ENCODE measurements around the gene ATF3. TPM values are rescaled to one million over a fixed set of nuclear protein-coding genes. Genes with fewer than 3 reads are reported as not detected.

The ATF3 gene
- total RNA-seq, 2 donors from 2014 or later, result 10.7 to 160 TPM

GRCh38 chr1:212643877-212644276 lies 35.3 kb downstream of the ATF3 start:
- DNase-seq (ENCODE audit: low spot score), result no peak
- no peaks in the 10 kb centered on the region for H3K9me3 ChIP-seq
- H3K27ac ChIP-seq, result no peak overlapping the region
- TF ChIP-seq CTCF (IDR thresholded peaks at IDR 0.05), result no peak
- no peak for ATAC-seq (ENCODE audit: insufficient number of reproducible peaks, low FRiP score, low read depth)
- H3K36me3 ChIP-seq, result no peaks in the 10 kb centered on the region
- H3K4me1 ChIP-seq (ENCODE audit: control insufficient read depth in 1 of 2, low read depth in 2 of 2), result peaks cover 7% of the 10 kb centered on the region in 2 donors
- no peaks in the 10 kb centered on the region for H3K27me3 ChIP-seq (replicated peaks; ENCODE audit: insufficient read depth)
- no peak overlapping the region for H3K4me3 ChIP-seq

DNA sequence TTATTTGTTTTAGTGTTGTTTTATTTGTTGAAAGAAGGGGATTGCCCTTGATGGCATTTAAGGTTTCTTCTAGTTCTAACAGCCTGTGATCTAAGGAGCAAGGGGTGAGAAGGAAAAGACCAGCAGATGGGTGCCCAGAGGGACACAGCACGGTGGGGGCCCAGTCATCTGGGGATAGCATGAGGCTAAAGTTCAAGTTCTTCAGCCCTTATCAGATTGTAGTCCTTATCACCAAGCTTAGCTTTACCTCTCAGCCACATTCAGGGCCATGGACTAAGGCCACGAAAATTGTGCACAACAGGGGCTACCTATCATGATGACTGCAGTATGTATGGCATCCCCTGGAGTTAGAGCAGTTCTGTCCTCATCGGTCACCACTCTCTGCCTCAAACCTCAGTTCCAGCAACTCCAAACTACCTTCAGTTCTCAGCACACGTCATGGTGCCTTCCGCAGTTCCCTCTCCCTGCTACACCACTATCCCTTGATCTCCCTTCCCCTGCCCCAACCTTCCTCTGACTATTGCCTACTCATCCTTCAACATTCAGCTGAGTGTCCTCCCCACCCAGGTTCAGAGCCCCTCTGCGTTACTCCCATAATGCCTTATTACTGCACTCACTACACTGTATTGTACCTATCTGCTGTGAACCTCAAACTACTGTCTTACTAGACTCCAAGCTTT lies 36.4 kb downstream of the ATF3 start:
- Histone ChIP-seq H3K27me3 (replicated peaks; ENCODE audit: insufficient read depth) (no peaks in the 10 kb centered on the region), H3K9me3 (no peaks in the 10 kb centered on the region), H3K4me3 (no peak overlapping the region), H3K27ac (no peak overlapping the region), H3K36me3 (no peaks in the 10 kb centered on the region), H3K4me1 (ENCODE audit: control insufficient read depth in 1 of 2, low read depth in 2 of 2) (peaks cover 11 to 13% of the 10 kb centered on the region in 2 donors)
- DNase-seq (ENCODE audit: low spot score), result no peak
- ATAC-seq (ENCODE audit: insufficient number of reproducible peaks, low FRiP score, low read depth), result no peak
- TF ChIP-seq CTCF (IDR thresholded peaks at IDR 0.05), result no peak

DNA sequence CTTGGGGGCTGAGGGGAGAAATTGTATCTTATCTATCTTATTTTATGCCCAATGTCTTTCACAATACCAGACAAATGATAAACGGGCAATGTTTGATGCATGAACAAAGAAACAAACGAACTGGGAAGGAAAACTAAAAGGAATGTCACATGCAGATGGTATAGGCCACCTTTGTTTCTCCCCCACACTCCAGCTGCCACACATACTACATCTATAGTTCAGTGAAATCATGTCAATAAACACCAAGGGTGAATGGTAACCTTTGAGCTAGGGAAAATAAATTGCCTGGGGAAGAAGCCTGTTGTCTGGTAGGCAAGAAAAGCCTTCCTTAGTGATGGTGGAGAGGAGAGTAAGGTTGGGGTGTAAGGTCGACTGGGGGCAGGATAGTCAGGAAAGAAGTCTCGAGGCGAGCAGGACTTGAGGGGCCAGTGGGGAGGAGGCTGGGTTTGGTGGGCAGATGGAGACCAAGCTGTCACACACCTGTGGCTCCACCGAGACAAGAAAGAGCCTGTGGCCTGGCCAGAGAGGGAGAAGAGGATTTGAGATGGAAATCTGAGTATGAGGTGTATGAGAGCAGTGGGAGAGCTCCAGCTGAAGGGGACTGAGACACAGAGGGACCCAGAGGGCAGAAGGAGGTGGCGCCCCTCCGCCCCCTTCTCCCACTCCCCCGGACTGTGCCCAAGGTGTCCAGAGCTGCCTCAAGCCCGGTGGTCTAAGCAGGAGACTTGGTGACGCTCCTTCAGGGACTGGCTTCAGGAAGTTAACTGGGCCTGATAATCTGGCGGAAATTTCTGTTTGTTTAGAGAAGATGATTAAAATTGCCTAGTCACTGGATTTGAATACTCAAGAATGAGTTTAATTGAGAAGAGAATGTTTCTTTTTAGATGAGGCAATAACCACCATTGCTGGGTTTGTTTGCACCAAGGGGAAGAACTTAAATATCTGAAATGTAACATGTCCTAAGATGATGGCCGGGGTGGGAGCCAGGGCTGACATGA lies 37.3 kb downstream of the ATF3 start:
- no peak for TF ChIP-seq CTCF (IDR thresholded peaks at IDR 0.05)
- no peaks in the 10 kb centered on the region for H3K9me3 ChIP-seq
- no peak overlapping the region for H3K27ac ChIP-seq
- no peak for DNase-seq (ENCODE audit: low spot score)
- no peak overlapping the region for H3K4me3 ChIP-seq
- H3K4me1 ChIP-seq (ENCODE audit: control insufficient read depth in 1 of 2, low read depth in 2 of 2), result peaks cover 13 to 19% of the 10 kb centered on the region in 2 donors
- no peak for ATAC-seq (ENCODE audit: insufficient number of reproducible peaks, low FRiP score, low read depth)
- no peaks in the 10 kb centered on the region for H3K36me3 ChIP-seq
- no peaks in the 10 kb centered on the region for H3K27me3 ChIP-seq (replicated peaks; ENCODE audit: insufficient read depth)

GRCh38 chr1:212646588-212646987 lies 38.0 kb downstream of the ATF3 start:
- no peak for ATAC-seq (ENCODE audit: insufficient number of reproducible peaks, low FRiP score, low read depth)
- H3K9me3 ChIP-seq, result no peaks in the 10 kb centered on the region
- H3K4me3 ChIP-seq, result no peak overlapping the region
- H3K27me3 ChIP-seq (replicated peaks; ENCODE audit: insufficient read depth), result no peaks in the 10 kb centered on the region
- DNase-seq (ENCODE audit: low spot score), result no peak
- H3K4me1 ChIP-seq (ENCODE audit: control insufficient read depth in 1 of 2, low read depth in 2 of 2), result peaks cover 13 to 24% of the 10 kb centered on the region in 2 donors
- no peak for TF ChIP-seq CTCF (IDR thresholded peaks at IDR 0.05)
- no peak overlapping the region for H3K27ac ChIP-seq
- no peaks in the 10 kb centered on the region for H3K36me3 ChIP-seq

DNA sequence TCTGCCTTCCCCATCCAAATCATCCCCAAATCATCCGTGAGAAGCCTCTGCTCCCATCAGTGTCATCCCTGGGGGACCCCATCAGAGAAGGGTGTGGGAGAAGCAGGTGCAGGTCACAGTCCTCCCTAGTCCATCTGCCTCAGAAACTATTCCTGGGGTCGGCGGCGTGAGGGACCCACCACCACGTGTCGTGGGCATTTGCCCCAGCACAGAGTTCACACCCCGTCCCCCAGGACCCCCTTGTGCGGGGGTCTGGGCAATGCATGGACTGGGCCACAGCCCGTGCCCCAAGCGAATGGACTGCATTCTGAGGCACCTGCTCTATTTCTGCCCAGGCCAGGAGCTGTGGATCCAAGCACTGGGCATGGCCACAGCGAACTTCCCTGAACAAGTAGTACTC lies 38.4 kb downstream of the ATF3 start:
- DNase-seq (ENCODE audit: low spot score) (no peak), ATAC-seq (ENCODE audit: insufficient number of reproducible peaks, low FRiP score, low read depth) (no peak)
- H3K27me3 ChIP-seq (replicated peaks; ENCODE audit: insufficient read depth), result no peaks in the 10 kb centered on the region
- no peaks in the 10 kb centered on the region for H3K36me3 ChIP-seq
- peaks cover 13 to 27% of the 10 kb centered on the region in 2 donors for H3K4me1 ChIP-seq (ENCODE audit: control insufficient read depth in 1 of 2, low read depth in 2 of 2)
- no peaks in the 10 kb centered on the region for H3K9me3 ChIP-seq
- TF ChIP-seq CTCF (IDR thresholded peaks at IDR 0.05), result no peak
- H3K4me3 ChIP-seq, result no peak overlapping the region
- no peak overlapping the region for H3K27ac ChIP-seq

Measured in thoracic aorta (tissue), 2 donors.